T-helper 2 cell treated with Interferon-gamma antibody and Interleukin-4, amounts not matched to agents 5 μg/mL and 100 μg/mL, for 36 hours (primary cell): ENCODE results near the gene LTBP2.

Experiments
- DNase-seq: peaks from one replicate; pipeline ENCODE4 v3.0.0; 2021; ENCODE audit warnings: low spot score
- H3K27ac Mint-ChIP-seq: one replicate; pipeline ENCODE4 v1.8.0; 2021; ENCODE audit warnings: mild to moderate bottlenecking, mixed read lengths
- H3K27me3 Mint-ChIP-seq: one replicate; pipeline ENCODE4 v1.8.0; 2021; ENCODE audit warnings: low read depth, mixed read lengths
- H3K36me3 Mint-ChIP-seq: one replicate; pipeline ENCODE4 v1.8.0; 2021; ENCODE audit warnings: low read depth, mixed read lengths
- H3K4me1 Mint-ChIP-seq: one replicate; pipeline ENCODE4 v1.8.0; 2021; ENCODE audit warnings: low read depth, mixed read lengths
- H3K4me3 Mint-ChIP-seq: one replicate; pipeline ENCODE4 v1.8.0; 2022; ENCODE audit warnings: mild to moderate bottlenecking, moderate library complexity, mixed read lengths
- H3K9me3 Mint-ChIP-seq: one replicate; pipeline ENCODE4 v1.8.0; 2021; ENCODE audit warnings: mixed read lengths

The LTBP2 gene

GRCh38 chr14:74647678-74648461 is 35.8 kb upstream of the LTBP2 start:
- DNase-seq = no peak
- no peaks in the 10 kb centered on the region for H3K9me3 Mint-ChIP-seq
- H3K27ac Mint-ChIP-seq = no peak overlapping the region
- no peaks in the 10 kb centered on the region for H3K27me3 Mint-ChIP-seq
- peaks cover 4% of the 10 kb centered on the region for H3K4me1 Mint-ChIP-seq
- no peak overlapping the region for H3K4me3 Mint-ChIP-seq
- no peaks in the 10 kb centered on the region for H3K36me3 Mint-ChIP-seq

- Mint-ChIP-seq H3K9me3 (no peaks in the 10 kb centered on the region), H3K4me3 (no peak overlapping the region), H3K27ac (no peak overlapping the region), H3K27me3 (no peaks in the 10 kb centered on the region), H3K4me1 (peaks cover 4% of the 10 kb centered on the region), H3K36me3 (no peaks in the 10 kb centered on the region)
- DNase-seq = no peak
Measured at GRCh38 chr14:74647061-74647677, 35.1 kb upstream of the LTBP2 start.

- no peaks in the 10 kb centered on the region for H3K4me1 Mint-ChIP-seq
- no peak for DNase-seq
- H3K36me3 Mint-ChIP-seq = no peaks in the 10 kb centered on the region
- H3K27ac Mint-ChIP-seq = no peak overlapping the region
- H3K4me3 Mint-ChIP-seq = no peak overlapping the region
- H3K27me3 Mint-ChIP-seq = no peaks in the 10 kb centered on the region
- H3K9me3 Mint-ChIP-seq = no peaks in the 10 kb centered on the region
Measured at GRCh38 chr14:74645756-74646470, 33.9 kb upstream of the LTBP2 start.

GRCh38 chr14:74645244-74645643 is 33.2 kb upstream of the LTBP2 start:
- no peak overlapping the region for H3K27ac Mint-ChIP-seq
- H3K36me3 Mint-ChIP-seq = no peaks in the 10 kb centered on the region
- no peaks in the 10 kb centered on the region for H3K27me3 Mint-ChIP-seq
- no peaks in the 10 kb centered on the region for H3K4me1 Mint-ChIP-seq
- DNase-seq = no peak
- no peak overlapping the region for H3K4me3 Mint-ChIP-seq
- H3K9me3 Mint-ChIP-seq = no peaks in the 10 kb centered on the region

GRCh38 chr14:74641601-74642391 is 29.8 kb upstream of the LTBP2 start:
- no peak overlapping the region for H3K4me3 Mint-ChIP-seq
- H3K9me3 Mint-ChIP-seq = no peaks in the 10 kb centered on the region
- peaks cover 6% of the 10 kb centered on the region for H3K27me3 Mint-ChIP-seq
- H3K27ac Mint-ChIP-seq = no peak overlapping the region
- no peak for DNase-seq
- no peaks in the 10 kb centered on the region for H3K36me3 Mint-ChIP-seq
- H3K4me1 Mint-ChIP-seq = peaks cover 2% of the 10 kb centered on the region

DNA sequence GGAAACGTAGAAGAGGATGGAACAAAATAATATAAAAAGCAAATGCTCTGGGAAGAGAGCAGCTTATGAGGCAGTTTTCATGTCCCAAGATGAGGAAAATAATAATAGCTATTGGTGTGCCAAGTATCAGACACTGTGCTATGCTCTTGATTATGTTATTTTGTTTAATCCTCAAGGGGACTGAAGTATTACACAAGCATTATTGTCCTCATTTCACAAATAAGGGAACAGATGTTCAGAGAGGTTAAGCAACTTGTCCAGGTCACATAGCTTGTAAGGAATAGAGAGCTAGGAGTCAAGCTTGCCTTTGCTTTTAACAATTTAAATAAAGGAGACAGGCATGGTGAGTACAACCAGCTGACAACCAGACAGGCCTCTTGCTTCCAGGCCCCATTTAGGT is 26.9 kb upstream of the LTBP2 start:
- Mint-ChIP-seq H3K4me1 (peaks cover 2% of the 10 kb centered on the region), H3K9me3 (no peaks in the 10 kb centered on the region), H3K36me3 (no peaks in the 10 kb centered on the region), H3K27me3 (peaks cover 6% of the 10 kb centered on the region), H3K4me3 (no peak overlapping the region), H3K27ac (no peak overlapping the region)
- no peak for DNase-seq

DNA sequence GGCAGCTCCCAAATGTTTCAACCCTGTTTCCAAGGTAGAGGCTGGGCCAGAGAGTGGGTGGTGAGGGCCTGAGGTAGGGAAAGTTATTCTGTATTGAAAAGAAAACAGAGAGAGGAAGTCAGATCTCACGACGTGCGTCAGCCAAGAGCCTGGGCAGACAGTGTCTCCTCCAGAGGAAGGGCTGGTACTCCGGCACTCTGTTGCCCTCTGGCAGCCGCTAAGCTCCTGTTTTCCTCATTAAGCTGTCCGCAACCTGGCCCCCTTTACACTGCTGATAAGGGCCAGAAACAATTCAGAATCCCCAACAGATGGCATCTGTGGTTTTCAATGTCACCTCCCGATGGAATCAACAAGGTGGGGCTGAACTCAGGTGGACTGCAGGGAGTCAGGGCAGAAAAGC is 26.0 kb upstream of the LTBP2 start:
- Mint-ChIP-seq H3K4me1 (peaks cover 2% of the 10 kb centered on the region), H3K4me3 (no peak overlapping the region)

DNA sequence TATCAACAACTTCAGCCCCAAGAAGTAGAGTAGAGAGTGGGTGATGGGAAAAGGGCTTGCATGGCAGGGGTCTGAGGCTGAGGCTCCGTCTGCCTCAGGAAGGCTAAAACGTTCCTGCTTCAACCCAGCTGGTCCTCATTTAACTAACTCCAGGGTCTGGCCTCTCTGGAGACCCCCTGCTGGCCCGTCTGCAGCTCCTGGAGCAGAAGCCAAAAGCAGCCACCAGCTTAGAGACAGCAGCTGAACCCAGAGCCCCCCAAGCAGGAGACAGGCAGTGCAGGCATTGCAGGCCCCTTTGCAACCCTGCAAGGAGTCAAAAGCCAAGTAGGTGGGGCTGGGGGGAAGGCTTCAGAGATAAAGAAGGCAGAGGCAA is 25.1 kb upstream of the LTBP2 start:
- Mint-ChIP-seq H3K9me3 (no peaks in the 10 kb centered on the region), H3K4me3 (no peak overlapping the region), H3K27ac (no peak overlapping the region), H3K36me3 (no peaks in the 10 kb centered on the region), H3K4me1 (peaks cover 2% of the 10 kb centered on the region), H3K27me3 (peaks cover 11% of the 10 kb centered on the region)
- DNase-seq = no peak

More for the DNA sequence above, 26.0 kb upstream of the LTBP2 start:
- H3K36me3 Mint-ChIP-seq = no peaks in the 10 kb centered on the region
- no peaks in the 10 kb centered on the region for H3K9me3 Mint-ChIP-seq
- peaks cover 9% of the 10 kb centered on the region for H3K27me3 Mint-ChIP-seq
- H3K27ac Mint-ChIP-seq = no peak overlapping the region
- no peak for DNase-seq

DNA sequence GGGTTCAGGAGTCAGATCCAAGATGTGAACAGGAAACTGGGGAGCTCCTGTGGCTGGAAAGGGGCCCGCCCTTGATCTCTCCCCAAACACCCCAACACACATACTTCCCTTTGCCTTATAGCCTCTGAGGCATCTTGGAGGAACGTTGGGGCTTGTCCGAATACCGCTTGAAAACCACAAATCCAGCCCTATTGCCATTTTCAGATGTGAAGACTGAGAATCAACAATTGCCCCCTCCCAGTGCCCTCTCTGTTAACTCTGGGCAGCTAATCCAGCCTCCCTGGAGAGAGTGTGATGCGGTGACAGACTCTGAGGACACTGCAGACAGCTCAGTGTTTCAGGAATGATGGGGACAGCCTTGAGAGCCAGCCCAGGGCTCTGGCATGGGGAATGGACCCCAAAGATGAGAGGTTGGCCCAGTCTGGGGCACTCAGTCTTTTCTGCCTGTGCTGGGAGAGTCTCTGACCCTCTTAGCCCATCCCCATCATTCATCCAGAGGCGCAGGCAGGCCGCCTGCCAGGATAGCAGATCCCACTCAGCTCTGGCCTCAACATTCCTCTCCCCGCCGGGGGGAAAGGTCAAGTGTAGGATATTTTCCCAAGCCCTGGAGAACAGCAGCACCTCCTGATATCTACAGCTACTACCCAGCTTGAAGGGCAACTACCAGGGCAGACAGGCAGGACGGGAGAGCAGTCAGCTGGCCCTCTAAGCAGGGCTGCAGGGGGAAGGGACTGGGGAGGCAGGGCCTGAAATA is 24.6 kb upstream of the LTBP2 start:
- H3K27me3 Mint-ChIP-seq = peaks cover 12% of the 10 kb centered on the region
- no peak overlapping the region for H3K4me3 Mint-ChIP-seq
- no peak for DNase-seq
- no peak overlapping the region for H3K27ac Mint-ChIP-seq
- peaks cover 2% of the 10 kb centered on the region for H3K4me1 Mint-ChIP-seq
- no peaks in the 10 kb centered on the region for H3K9me3 Mint-ChIP-seq
- no peaks in the 10 kb centered on the region for H3K36me3 Mint-ChIP-seq

GRCh38 chr14:74635847-74636246 is 23.8 kb upstream of the LTBP2 start:
- H3K27me3 Mint-ChIP-seq = peaks cover 12% of the 10 kb centered on the region
- H3K4me1 Mint-ChIP-seq = peaks cover 2% of the 10 kb centered on the region
- H3K36me3 Mint-ChIP-seq = no peaks in the 10 kb centered on the region
- no peak overlapping the region for H3K27ac Mint-ChIP-seq
- H3K4me3 Mint-ChIP-seq = no peak overlapping the region
- no peaks in the 10 kb centered on the region for H3K9me3 Mint-ChIP-seq
- DNase-seq = no peak

GRCh38 chr14:74634964-74635363 is 22.9 kb upstream of the LTBP2 start:
- Mint-ChIP-seq H3K27me3 (peaks cover 12% of the 10 kb centered on the region), H3K4me1 (peaks cover 2% of the 10 kb centered on the region), H3K9me3 (no peaks in the 10 kb centered on the region), H3K36me3 (no peaks in the 10 kb centered on the region), H3K27ac (no peak overlapping the region), H3K4me3 (no peak overlapping the region)
- no peak for DNase-seq

DNA sequence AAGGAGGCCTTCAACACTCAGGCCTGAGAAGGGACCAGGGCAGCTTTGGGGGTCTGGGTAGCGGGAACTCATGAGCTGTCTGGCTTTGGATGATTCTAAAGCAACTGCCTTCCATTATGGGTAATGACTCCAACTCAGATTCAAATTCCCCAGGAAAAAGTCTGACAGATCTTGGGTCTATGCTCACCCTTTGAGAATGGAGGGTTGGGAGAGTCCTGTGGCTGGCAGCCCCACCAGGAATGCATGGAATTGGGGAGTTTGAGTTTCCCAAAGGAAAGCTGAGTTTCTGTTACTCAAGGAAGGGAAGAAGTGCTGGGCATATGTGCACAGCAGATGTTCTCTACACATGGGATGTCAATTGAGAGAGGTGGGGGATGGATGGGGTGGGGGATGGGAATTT is 22.4 kb upstream of the LTBP2 start:
- Mint-ChIP-seq H3K36me3 (no peaks in the 10 kb centered on the region), H3K4me3 (no peak overlapping the region), H3K9me3 (no peaks in the 10 kb centered on the region), H3K4me1 (peaks cover 2% of the 10 kb centered on the region), H3K27me3 (peaks cover 12% of the 10 kb centered on the region), H3K27ac (no peak overlapping the region)
- DNase-seq = no peak

GRCh38 chr14:74630881-74631690 is 19.0 kb upstream of the LTBP2 start:
- Mint-ChIP-seq H3K27me3 (peaks cover 11% of the 10 kb centered on the region), H3K27ac (no peak overlapping the region), H3K4me1 (peaks cover 2% of the 10 kb centered on the region), H3K4me3 (no peak overlapping the region), H3K9me3 (no peaks in the 10 kb centered on the region), H3K36me3 (no peaks in the 10 kb centered on the region)
- no peak for DNase-seq
